ENCODE measurements around the gene PRR30. TPM values are rescaled to one million over a fixed set of nuclear protein-coding genes. Genes with fewer than 3 reads are reported as not detected.

Gene PRR30
- polyA plus RNA-seq, 1 of the 3 experiments (the other 2 are of a cell fraction), result not detected

- no peak for TF ChIP-seq RXRA (IDR thresholded peaks at IDR 0.05; ENCODE audit: borderline replicate concordance, low read depth)
- no peak for TF ChIP-seq IRF3 (IDR thresholded peaks at IDR 0.05; ENCODE audit: low read depth, low read length)
- TF ChIP-seq YY1 (IDR thresholded peaks at IDR 0.05; ENCODE audit: low read depth), result no peak
- TF ChIP-seq FOSL2 (IDR thresholded peaks at IDR 0.05; ENCODE audit: borderline replicate concordance, low read depth), result no peak
- Histone ChIP-seq H3K27me3 (ENCODE audit: insufficient read depth) (no peaks in the 10 kb centered on the region), H3K4me3 (ENCODE audit: low read depth in 2 of 2, low read length in 1 of 2) (no peak overlapping the region), H2AFZ (ENCODE audit: low read depth) (no peak overlapping the region), H3F3A (replicated peaks; ENCODE audit: insufficient read depth) (no peaks in the 10 kb centered on the region), H3K9ac (no peak overlapping the region), H4K20me1 (ENCODE audit: insufficient read depth) (no peaks in the 10 kb centered on the region), H3K4me2 (no peak overlapping the region), H3K9me3 (no peaks in the 10 kb centered on the region), H3K4me1 (ENCODE audit: control insufficient read depth in 1 of 2, insufficient read depth in 2 of 2, low read depth in 1 of 2, low read length in 1 of 2) (peaks cover 4 to 31% of the 10 kb centered on the region in 2 experiments; a peak in 2 of 4 replicates), H3K79me2 (ENCODE audit: insufficient read depth) (no peaks in the 10 kb centered on the region), H3K36me3 (replicated peaks in 1 of 2; ENCODE audit: control insufficient read depth in 1 of 2, insufficient read depth in 2 of 2, low read length in 1 of 2) (no peaks in the 10 kb centered on the region), H3K27ac (ENCODE audit: low read depth in 2 of 2, low read length in 1 of 2) (no peak overlapping the region), H3K9me2 (no peaks in the 10 kb centered on the region)
- no peak for DNase-seq
- 87% methylated on average over 10 of the region's 10 CpGs for WGBS (ENCODE audit: low lambda C conversion rate)
- ChIA-PET POLR2A (interaction anchor here (1.4 kb wide), 1 partner anchor 30 kb away, joined by 3 read pairs; the partner anchor contains the start of gene ABHD1), CTCF (interaction anchor here (0.9 to 4.5 kb wide), 11 partner anchors 31 to 211 kb away, joined by 3 to 24 read pairs (median 4); partner anchors contain the start of genes ABHD1 and TRIM54)
Observed at GRCh38 chr2:27092696-27093429, 46.3 kb downstream of the PRR30 start.

GRCh38 chr2:27091746-27092695 is 47.2 kb downstream of the PRR30 start:
- no peak for TF ChIP-seq PBX3 (IDR thresholded peaks at IDR 0.05)
- no peak for TF ChIP-seq MAX (IDR thresholded peaks at IDR 0.05; ENCODE audit: low read depth)
- no peak for TF ChIP-seq RAD21 (IDR thresholded peaks at IDR 0.05; ENCODE audit: low read length)
- TF ChIP-seq MEF2A (IDR thresholded peaks at IDR 0.05; ENCODE audit: borderline replicate concordance, low read depth), result no peak
- no peak for TF ChIP-seq EZH2phosphoT487 (IDR thresholded peaks at IDR 0.05; ENCODE audit: borderline replicate concordance, low read depth)
- TF ChIP-seq YY1 (IDR thresholded peaks at IDR 0.05; ENCODE audit: low read depth), result no peak
- TF ChIP-seq RFX5 (IDR thresholded peaks at IDR 0.05; ENCODE audit: low read length), result no peak
- no peak for TF ChIP-seq SIN3A (IDR thresholded peaks at IDR 0.05; ENCODE audit: borderline replicate concordance, low read depth, low read length)
- TF ChIP-seq RXRA (IDR thresholded peaks at IDR 0.05; ENCODE audit: borderline replicate concordance, low read depth), result no peak
- TF ChIP-seq EP300 (IDR thresholded peaks at IDR 0.05; ENCODE audit: borderline replicate concordance in 1 of 2, low read depth in 1 of 2, low read length in 1 of 2), result no peak
- no peak for TF ChIP-seq GATA2 (CRISPR knock-in tag; IDR thresholded peaks at IDR 0.05)
- TF ChIP-seq NRF1 (IDR thresholded peaks at IDR 0.05; ENCODE audit: low read depth, low read length), result no peak
- no peak for TF ChIP-seq FOXM1 (IDR thresholded peaks at IDR 0.05; ENCODE audit: low read depth)
- TF ChIP-seq ZBTB33 (IDR thresholded peaks at IDR 0.05; ENCODE audit: borderline replicate concordance, low read depth), result no peak
- TF ChIP-seq SMC3 (IDR thresholded peaks at IDR 0.05; ENCODE audit: low read depth, low read length), result no peak
- TF ChIP-seq IRF3 (IDR thresholded peaks at IDR 0.05; ENCODE audit: low read depth, low read length), result no peak
- Histone ChIP-seq H4K20me1 (ENCODE audit: insufficient read depth) (no peaks in the 10 kb centered on the region), H3K4me1 (ENCODE audit: control insufficient read depth in 1 of 2, insufficient read depth in 2 of 2, low read depth in 1 of 2, low read length in 1 of 2) (peaks cover 4 to 35% of the 10 kb centered on the region in 2 experiments; a peak in 2 of 4 replicates), H3K9me2 (no peaks in the 10 kb centered on the region), H3K9me3 (no peaks in the 10 kb centered on the region), H3K36me3 (replicated peaks in 1 of 2; ENCODE audit: control insufficient read depth in 1 of 2, insufficient read depth in 2 of 2, low read length in 1 of 2) (no peaks in the 10 kb centered on the region), H3K27ac (ENCODE audit: low read depth in 2 of 2, low read length in 1 of 2) (no peak overlapping the region), H2AFZ (ENCODE audit: low read depth) (no peak overlapping the region), H3K9ac (no peak overlapping the region), H3K27me3 (ENCODE audit: insufficient read depth) (no peaks in the 10 kb centered on the region), H3K4me3 (ENCODE audit: low read depth in 2 of 2, low read length in 1 of 2) (no peak overlapping the region), H3K4me2 (no peak overlapping the region), H3K79me2 (ENCODE audit: insufficient read depth) (no peaks in the 10 kb centered on the region), H3F3A (replicated peaks; ENCODE audit: insufficient read depth) (no peaks in the 10 kb centered on the region)
- DNase-seq, result no peak
- ChIA-PET CTCF (interaction anchor here (1.0 to 4.5 kb wide), 11 partner anchors 8 to 211 kb away, joined by 3 to 24 read pairs (median 4); partner anchors contain the start of genes ABHD1 and TRIM54), POLR2A (no interaction called here)
- WGBS (ENCODE audit: low lambda C conversion rate), result 83% methylated on average over 25 of the region's 25 CpGs

Data from SK-N-SH (cell line).